GM21447 (cell line): ENCODE results near the gene FAM163B.

Experiments used
- ATAC-seq: cut with Tn5 transposase; IDR thresholded peaks from one replicate; pipeline ENCODE4 v1.9.1; 2021; ENCODE audit not compliant: unreplicated experiment

Gene FAM163B

GRCh38 chr9:133616643-133617405 is 7.6 kb upstream of the FAM163B start:
- ATAC-seq: no peak

DNA sequence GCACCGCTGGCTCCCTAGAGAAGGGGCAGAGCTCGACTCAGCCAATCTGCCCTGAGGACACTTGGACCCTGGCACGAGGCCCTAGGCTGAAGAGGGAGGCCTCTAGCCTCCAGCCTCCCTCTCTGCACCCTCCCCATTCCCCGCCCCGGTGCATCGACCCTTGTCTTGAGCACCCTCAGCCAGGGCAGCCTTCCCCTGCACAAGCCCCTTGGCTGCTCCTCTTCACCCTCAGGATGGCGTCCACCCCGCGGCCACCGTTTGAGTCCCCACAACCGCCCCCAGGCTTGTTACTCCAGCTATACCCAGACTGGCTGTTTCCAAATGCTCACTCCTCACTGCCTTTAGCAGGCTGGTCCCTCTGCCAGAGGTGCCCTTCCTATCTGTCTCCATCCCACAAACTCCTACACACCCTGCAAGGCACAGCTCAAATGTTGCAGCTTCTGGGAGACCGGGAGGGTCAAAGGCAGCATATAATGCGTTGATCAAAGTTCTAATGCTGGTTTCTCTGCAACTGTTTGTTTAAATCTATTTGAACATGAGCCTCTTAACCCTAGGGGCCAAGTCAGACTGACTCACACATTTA is 6.5 kb upstream of the FAM163B start:
- ATAC-seq: no peak

- no peak for ATAC-seq
Observed at GRCh38 chr9:133615186-133615585, 6.0 kb upstream of the FAM163B start.

DNA sequence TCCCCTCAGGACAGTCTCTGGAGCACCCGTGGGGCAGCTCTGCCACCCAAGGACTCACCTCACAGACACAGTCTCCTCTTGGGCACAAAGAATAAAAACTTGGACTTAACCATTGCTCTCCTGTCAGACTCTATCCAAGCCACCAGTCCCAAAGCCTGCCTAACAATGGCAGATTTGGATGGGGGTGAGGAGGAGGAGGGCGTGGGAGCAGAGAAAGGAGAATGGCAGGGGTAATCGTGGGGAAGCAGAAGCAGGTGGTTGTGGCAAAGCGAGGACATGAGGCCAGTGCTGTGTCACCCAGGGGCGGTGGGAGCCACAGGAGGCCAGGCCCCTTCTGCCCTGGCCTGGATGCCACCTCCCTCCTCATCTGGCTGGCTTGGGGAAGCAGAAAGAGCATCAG is 5.5 kb upstream of the FAM163B start:
- ATAC-seq: no peak

DNA sequence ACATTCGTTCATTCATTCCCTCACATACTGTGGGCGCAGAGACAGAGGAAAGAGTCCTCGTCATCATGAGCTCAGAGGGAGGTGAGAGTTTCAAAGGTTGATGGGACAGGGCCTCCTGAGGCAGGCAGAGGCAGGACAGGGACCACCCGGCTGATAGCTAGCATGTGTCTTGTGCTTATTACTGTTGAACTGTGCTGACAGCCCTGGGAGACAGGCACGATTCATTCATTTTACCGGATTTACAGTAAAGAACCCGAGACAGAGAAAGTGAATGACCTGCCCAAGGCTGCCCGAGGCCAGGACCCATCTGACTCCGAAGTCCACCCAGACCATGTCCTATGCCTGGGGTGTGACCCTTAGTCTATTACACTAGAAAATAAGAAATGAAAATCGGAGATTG is 4.9 kb upstream of the FAM163B start:
- ATAC-seq: no peak

DNA sequence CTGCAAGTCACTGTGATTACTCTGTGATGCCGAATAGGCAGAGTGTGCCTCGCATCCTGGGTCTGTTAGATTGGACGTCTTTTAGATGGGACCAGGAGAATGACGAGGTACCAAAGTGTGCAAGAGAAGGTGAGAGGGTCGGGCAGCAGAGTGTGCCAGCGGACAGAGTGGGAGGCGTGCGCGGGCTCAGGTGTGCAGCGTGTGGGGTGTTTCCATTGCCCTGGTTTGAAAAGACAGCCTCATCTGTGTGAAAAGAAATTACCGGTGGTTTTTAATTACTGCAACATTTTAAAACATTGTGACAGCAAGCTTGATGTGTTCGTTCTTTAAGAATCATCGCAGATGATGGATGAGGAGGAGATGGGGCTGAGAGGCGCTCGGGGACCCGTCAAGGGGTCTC is 4.2 kb upstream of the FAM163B start:
- no peak for ATAC-seq

DNA sequence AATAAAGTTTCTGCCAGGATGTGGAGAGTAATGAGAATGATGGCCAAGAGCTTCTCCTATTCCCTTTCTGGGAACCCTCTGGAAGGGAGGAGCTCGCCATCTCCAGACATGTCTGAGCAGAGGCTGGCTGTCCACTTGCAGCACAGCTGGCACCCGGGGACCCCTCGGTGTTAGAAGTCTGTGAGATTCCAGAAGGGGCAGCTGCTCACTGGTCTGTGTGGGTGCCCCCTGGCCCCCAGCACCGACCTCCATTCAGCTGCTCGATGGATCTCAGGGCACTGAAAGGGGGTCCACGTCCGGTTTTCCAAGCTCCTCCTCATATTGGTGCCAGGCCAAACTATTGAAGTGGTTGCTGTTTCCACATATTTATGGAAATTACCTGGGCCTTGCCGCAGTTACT is 3.6 kb upstream of the FAM163B start:
- ATAC-seq: no peak

- no peak for ATAC-seq
Observed at GRCh38 chr9:133612051-133612450, 2.9 kb upstream of the FAM163B start.

GRCh38 chr9:133610845-133611244 is 1.7 kb upstream of the FAM163B start:
- ATAC-seq: no peak

- ATAC-seq: no peak
Observed at GRCh38 chr9:133608889-133609288, 300 bp downstream of the FAM163B start.

DNA sequence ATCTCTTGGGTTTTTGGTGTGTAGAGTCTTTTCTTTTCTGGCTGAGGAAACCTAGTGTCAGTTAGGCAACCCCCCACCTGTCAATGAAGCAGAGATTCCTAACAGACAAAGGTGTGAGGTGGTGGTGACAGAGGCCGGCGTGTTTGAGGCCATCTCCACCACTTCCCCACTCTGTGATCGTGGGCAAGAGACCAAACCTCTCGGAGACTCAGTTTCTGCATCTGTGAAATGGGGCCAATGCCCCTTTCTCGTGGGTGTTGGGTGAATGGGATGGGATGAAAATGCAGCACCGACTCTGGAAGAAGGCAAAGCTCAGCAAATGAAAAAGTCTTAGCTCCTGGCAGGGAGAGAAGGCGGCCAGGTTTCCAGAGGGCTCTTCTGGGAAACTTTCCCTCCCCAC is 807 bp downstream of the FAM163B start:
- ATAC-seq: no peak

DNA sequence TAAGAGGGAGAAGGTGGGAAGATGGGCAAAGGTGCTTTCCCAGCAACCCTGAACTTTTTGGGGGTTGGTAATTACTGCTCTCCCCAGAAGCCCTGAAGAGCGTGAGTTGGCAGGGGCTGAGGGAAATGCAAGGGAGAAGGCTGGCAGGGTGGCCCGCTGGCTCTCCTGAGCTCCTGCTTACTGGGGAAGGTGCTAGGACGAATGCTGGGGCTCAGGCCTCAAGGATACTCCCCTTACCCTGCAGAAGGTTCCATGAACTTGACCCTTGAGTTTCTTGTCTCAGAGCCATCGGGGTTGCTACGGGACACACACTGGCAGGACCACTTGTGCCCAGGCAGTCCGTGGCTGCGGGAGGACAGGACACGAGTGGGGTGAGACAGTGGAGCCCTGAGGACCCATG is 1.2 kb downstream of the FAM163B start:
- no peak for ATAC-seq

- ATAC-seq: no peak
Observed at GRCh38 chr9:133607381-133607780, 1.8 kb downstream of the FAM163B start.

- no peak for ATAC-seq
Observed at GRCh38 chr9:133606708-133607025, 2.5 kb downstream of the FAM163B start.

- no peak for ATAC-seq
Observed at GRCh38 chr9:133605856-133606707, 3.1 kb downstream of the FAM163B start.

- no peak for ATAC-seq
Observed at GRCh38 chr9:133605446-133605845, 3.7 kb downstream of the FAM163B start.

- ATAC-seq: no peak
Observed at GRCh38 chr9:133604856-133605255, 4.3 kb downstream of the FAM163B start.

GRCh38 chr9:133604214-133604613 is 5.0 kb downstream of the FAM163B start:
- no peak for ATAC-seq

DNA sequence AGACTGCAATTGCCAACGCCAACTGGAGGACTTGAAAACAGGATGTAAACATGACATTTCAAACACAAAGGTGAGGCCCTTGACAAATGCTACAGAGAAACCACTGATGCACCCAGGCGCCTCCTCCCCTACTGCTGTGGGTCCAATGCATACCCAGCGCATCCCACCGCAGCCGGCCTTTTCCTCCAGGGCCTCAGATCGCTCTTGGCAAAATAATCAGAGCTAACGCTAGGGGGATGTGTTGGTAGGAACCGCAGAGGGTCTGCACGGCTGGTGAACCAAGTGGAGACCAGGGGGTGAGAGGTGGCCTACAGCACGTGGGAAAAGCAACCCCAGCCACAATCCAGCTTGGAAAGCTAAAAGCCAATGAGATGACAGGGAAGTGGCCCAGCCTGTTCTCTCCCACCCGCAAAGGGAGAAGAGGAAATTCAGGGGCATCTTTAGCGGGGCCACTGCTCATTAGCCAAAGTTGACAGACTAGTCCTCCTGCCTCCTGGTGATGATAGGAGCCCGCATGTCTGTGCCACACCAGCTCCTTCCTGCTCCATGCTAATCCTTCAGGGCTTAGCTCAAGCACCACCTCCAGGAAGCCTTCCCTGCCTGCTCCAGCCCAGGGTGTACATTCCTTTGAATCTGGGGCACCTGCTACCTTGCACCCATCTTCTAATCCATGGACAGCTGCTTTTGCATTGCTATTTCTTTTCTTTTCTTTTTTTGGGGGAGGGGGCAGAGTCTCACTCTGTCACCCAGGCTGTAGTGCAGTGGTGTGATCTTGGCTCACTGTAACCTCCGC is 5.9 kb downstream of the FAM163B start:
- no peak for ATAC-seq

GRCh38 chr9:133602277-133602676 is 6.9 kb downstream of the FAM163B start:
- ATAC-seq: no peak

GRCh38 chr9:133601746-133602145 is 7.4 kb downstream of the FAM163B start:
- ATAC-seq: no peak
